OCI-LY3 (cell line): ENCODE results near the gene ARHGAP24.

Experiments used
- H2AFZ ChIP-seq: fragments of 200-600, 300-600 bp; shearing (Covaris generic); 2 replicates; pipeline ENCODE4 v1.6.0; 2014; ENCODE audit warnings: antibody characterized with exemption, low read depth, low read length
- H3K27ac ChIP-seq: fragments of 200-600, 300-600 bp; sonication (generic); 2 replicates; pipeline ENCODE4 v1.5.1; 2014; ENCODE audit warnings: mild to moderate bottlenecking, low read length, moderate library complexity, mixed read lengths
- H3K27me3 ChIP-seq: fragments of 200-600, 300-600 bp; sonication (generic); 2 replicates; pipeline ENCODE4 v1.6.1; 2014; ENCODE audit warnings: low read depth, low read length, mixed read lengths
- H3K36me3 ChIP-seq: fragments of 200-600, 300-600 bp; sonication (generic); replicated peaks from 2 replicates; pipeline ENCODE3; 2014; ENCODE audit warnings: low read depth, low read length, mixed read lengths
- H3K4me1 ChIP-seq: fragments of 300-600, 200-600 bp; sonication (generic); 2 replicates; pipeline ENCODE4 v1.6.1; 2014; ENCODE audit warnings: low read length, mixed read lengths
- H3K4me2 ChIP-seq: fragments of 200-600, 300-600 bp; sonication (generic); 2 replicates; pipeline ENCODE4 v1.6.1; 2014; ENCODE audit warnings: low read length, mixed read lengths
- H3K4me3 ChIP-seq: fragments of 300-600, 200-600 bp; sonication (generic); 2 replicates; pipeline ENCODE4 v1.5.1; 2014; ENCODE audit warnings: antibody characterized with exemption, mild to moderate bottlenecking, low read length, moderate library complexity
- H3K79me2 ChIP-seq: fragments of 300-600, 200-600 bp; shearing (Covaris generic); 2 replicates; pipeline ENCODE4 v1.6.1; 2014; ENCODE audit warnings: mild to moderate bottlenecking, low read length, mixed read lengths
- H3K9ac ChIP-seq: fragments of 300-600, 200-600 bp; shearing (Covaris generic); 2 replicates; pipeline ENCODE4 v1.6.0; 2014; ENCODE audit warnings: mild to moderate bottlenecking, low read length, moderate library complexity
- H3K9me3 ChIP-seq: fragments of 200-600, 300-600 bp; shearing (Covaris generic); 2 replicates; pipeline ENCODE4 v1.6.1; 2014; ENCODE audit warnings: low read length, mixed read lengths; ENCODE audit not compliant: insufficient read depth
- H4K20me1 ChIP-seq: fragments of 200-600, 300-600 bp; sonication (generic); 2 replicates; pipeline ENCODE4 v1.6.1; 2016; ENCODE audit warnings: low read length, mixed read lengths; ENCODE audit not compliant: insufficient read depth
- EZH2phosphoT487 ChIP-seq: fragments of 200-600 bp; shearing (Covaris generic); IDR thresholded peaks from 2 replicates; pipeline ENCODE4 v1.6.1; 2018; ENCODE audit warnings: antibody characterized with exemption, mixed run types, low read depth
- TF ChIP-seq, protein P1 (sequence below): fragments of 200-600, 300-600 bp; sonication (generic); IDR thresholded peaks from 2 replicates; pipeline ENCODE4 v1.5.1; 2014; ENCODE audit warnings: antibody characterized with exemption, low read length, low read depth

Gene ARHGAP24

DNA sequence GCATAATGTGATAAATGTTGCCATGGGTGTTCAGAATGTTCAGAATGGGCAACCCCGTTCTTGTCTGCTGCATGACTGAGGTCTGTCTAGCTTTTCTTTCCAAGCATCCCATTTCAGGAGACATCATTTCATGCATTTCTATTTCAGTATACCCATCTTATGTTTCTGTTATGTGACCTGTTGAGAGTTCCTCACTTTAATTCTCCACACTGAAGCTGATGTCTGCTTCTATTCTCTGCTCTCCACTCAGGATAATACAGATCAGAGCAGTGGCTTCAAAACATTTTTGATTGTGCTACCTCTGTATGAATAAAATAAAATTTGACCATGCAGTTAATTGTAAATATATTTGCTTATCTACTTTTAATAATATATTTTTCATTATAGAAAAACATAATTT lies 398.6 kb downstream of the ARHGAP24 start:
- H3K4me3 ChIP-seq: no peak overlapping the region
- H3K79me2 ChIP-seq: no peaks in the 10 kb centered on the region
- no peaks in the 10 kb centered on the region for H3K36me3 ChIP-seq

DNA sequence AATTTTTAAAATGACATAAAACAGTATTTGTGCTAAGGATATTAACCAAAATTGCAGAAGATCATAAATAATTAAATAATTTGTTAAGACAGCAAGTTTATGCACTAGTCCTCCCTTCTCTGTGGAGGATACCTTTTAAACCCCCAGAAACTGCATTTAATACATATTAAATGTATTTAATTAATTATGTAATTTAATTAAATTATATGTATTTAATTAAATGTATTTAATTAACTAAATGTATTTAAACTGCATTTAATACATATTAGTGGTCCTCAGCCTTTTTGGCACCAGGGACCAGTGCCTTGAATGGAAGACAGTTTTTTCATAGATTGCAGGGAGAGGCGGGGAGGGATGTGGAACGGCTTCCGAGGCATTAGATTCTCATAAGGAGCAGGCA lies 404.6 kb downstream of the ARHGAP24 start:
- TF ChIP-seq, protein P1, sequence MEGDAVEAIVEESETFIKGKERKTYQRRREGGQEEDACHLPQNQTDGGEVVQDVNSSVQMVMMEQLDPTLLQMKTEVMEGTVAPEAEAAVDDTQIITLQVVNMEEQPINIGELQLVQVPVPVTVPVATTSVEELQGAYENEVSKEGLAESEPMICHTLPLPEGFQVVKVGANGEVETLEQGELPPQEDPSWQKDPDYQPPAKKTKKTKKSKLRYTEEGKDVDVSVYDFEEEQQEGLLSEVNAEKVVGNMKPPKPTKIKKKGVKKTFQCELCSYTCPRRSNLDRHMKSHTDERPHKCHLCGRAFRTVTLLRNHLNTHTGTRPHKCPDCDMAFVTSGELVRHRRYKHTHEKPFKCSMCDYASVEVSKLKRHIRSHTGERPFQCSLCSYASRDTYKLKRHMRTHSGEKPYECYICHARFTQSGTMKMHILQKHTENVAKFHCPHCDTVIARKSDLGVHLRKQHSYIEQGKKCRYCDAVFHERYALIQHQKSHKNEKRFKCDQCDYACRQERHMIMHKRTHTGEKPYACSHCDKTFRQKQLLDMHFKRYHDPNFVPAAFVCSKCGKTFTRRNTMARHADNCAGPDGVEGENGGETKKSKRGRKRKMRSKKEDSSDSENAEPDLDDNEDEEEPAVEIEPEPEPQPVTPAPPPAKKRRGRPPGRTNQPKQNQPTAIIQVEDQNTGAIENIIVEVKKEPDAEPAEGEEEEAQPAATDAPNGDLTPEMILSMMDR: no peak
- no peak for TF ChIP-seq EZH2phosphoT487
- Histone ChIP-seq H3K4me1 (no peaks in the 10 kb centered on the region), H3K27me3 (no peaks in the 10 kb centered on the region), H3K9ac (no peak overlapping the region), H3K4me3 (no peak overlapping the region), H3K27ac (no peak overlapping the region), H3K9me3 (no peaks in the 10 kb centered on the region), H3K4me2 (no peak overlapping the region), H4K20me1 (peaks cover 20% of the 10 kb centered on the region), H2AFZ (no peak overlapping the region), H3K79me2 (no peaks in the 10 kb centered on the region), H3K36me3 (no peaks in the 10 kb centered on the region)

More for the DNA sequence above, 398.6 kb downstream of the ARHGAP24 start:
- Histone ChIP-seq H3K9me3 (no peaks in the 10 kb centered on the region), H3K27me3 (no peaks in the 10 kb centered on the region), H3K27ac (no peak overlapping the region), H3K4me1 (no peaks in the 10 kb centered on the region), H3K4me2 (no peak overlapping the region), H4K20me1 (peaks cover 19% of the 10 kb centered on the region), H2AFZ (no peak overlapping the region), H3K9ac (no peak overlapping the region)
- TF ChIP-seq, protein P1: no peak
- TF ChIP-seq EZH2phosphoT487: no peak

DNA sequence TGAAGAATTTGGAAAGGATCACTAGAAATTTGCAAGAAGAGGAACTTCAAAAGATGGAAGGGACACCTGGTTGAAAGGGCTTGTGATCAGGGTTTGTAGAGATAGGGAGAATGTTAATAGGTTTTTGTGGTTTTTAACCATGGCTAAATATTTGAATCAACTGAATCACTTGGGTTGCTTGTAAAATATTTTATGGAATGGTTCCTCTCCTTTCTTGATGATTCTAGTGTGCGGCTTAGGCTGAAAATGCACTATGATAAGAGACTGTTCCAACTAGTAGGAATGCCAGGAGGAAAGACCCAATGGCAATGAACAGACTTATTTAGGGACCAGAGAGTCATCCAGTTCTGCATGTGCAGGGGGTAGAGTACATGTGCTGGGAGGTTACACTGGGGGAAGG lies 408.2 kb downstream of the ARHGAP24 start:
- Histone ChIP-seq H3K9me3 (no peaks in the 10 kb centered on the region), H4K20me1 (peaks cover 14% of the 10 kb centered on the region), H2AFZ (no peak overlapping the region), H3K4me1 (no peaks in the 10 kb centered on the region), H3K9ac (no peak overlapping the region), H3K4me3 (no peak overlapping the region), H3K27me3 (no peaks in the 10 kb centered on the region), H3K27ac (no peak overlapping the region), H3K36me3 (no peaks in the 10 kb centered on the region), H3K4me2 (no peak overlapping the region), H3K79me2 (no peaks in the 10 kb centered on the region)
- TF ChIP-seq, protein P1: no peak
- TF ChIP-seq EZH2phosphoT487: no peak

DNA sequence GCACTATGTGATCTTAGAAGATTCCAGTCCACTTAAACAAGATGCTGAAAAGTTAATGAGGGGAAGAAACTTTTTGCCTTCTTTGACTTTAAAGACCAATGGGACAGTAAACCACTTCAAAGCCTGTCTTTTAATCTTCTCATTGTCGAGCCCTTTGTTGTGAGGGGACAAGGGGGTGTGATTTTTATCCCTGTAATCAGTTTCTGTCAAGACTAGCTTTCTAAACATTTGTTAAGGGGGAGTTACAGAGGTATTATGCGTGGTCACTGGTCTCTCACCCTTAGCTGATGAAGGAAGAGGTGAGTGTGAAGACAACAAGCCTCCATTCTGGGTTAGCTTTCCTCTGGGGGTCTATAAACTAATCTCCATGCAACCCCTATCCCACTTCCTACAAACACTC lies 409.3 kb downstream of the ARHGAP24 start:
- Histone ChIP-seq H3K27me3 (no peaks in the 10 kb centered on the region), H2AFZ (no peak overlapping the region), H4K20me1 (peaks cover 14% of the 10 kb centered on the region), H3K4me1 (no peaks in the 10 kb centered on the region), H3K4me2 (no peak overlapping the region), H3K4me3 (no peak overlapping the region), H3K36me3 (no peaks in the 10 kb centered on the region), H3K27ac (no peak overlapping the region), H3K79me2 (no peaks in the 10 kb centered on the region), H3K9me3 (no peaks in the 10 kb centered on the region), H3K9ac (no peak overlapping the region)
- TF ChIP-seq EZH2phosphoT487: no peak
- TF ChIP-seq, protein P1: no peak
